Adrenal gland (tissue), 12 donors: ENCODE results near the gene TJP3. TPM values are rescaled to one million over a fixed set of nuclear protein-coding genes. Genes with fewer than 3 reads are reported as not detected.
A peak's percentile ranks its signal among the peaks of the same experiment; 100 is the strongest.

Source experiments
- DNase-seq, 7 donors: peaks; one replicate each; pipeline ENCODE4 v3.0.0-alpha.2; 2019 to 2020
- H3K27ac ChIP-seq, 5 donors: fragments of 200-600 bp; sonication (generic) in 4 of 5; 1 replicate in 3 of 5; 2 replicates in 2 of 5; pipeline versions ENCODE4 v1.5.1 to v1.8.0; 2016 to 2020; ENCODE audit warnings: mild to moderate bottlenecking in 1 of 5
- H3K27me3 ChIP-seq: fragments of 200-600 bp; 2 replicates; pipeline ENCODE4 v1.8.0; 2021
- H3K36me3 ChIP-seq, 2 donors: fragments of 200-600 bp; replicated peaks in 1 of 2; 1 replicate in 1 of 2; 2 replicates in 1 of 2; pipeline versions ENCODE4 v1.5.1 to v1.8.0; 2018 to 2022
- H3K4me1 ChIP-seq, 2 donors: fragments of 200-600 bp; replicated peaks in 1 of 2; 1 replicate in 1 of 2; 2 replicates in 1 of 2; pipeline versions ENCODE4 v1.5.1 to v1.8.0; 2018 to 2021
- H3K4me3 ChIP-seq, 4 donors: fragments of 200-600 bp; sonication (generic) in 3 of 4; one replicate each; pipeline ENCODE4 v1.5.1; 2016 to 2018
- H3K9me3 ChIP-seq, 3 donors: fragments of 200-600 bp; sonication (generic) in 1 of 3; replicated peaks in 1 of 3; 1 replicate in 2 of 3; 2 replicates in 1 of 3; pipeline versions ENCODE4 v1.5.1 to v1.8.0; 2016 to 2021
- CTCF ChIP-seq, 6 experiments: fragments of 450-650 bp in 4 of 6; fragments of 200-600 bp in 2 of 6; sonication (generic) in 1 of 6; IDR thresholded peaks; 1 replicate in 5 of 6; 2 replicates in 1 of 6; pipeline versions ENCODE4 v1.5.1 to v1.8.0; 2016 to 2021; ENCODE audit warnings: antibody characterized with exemption in 6 of 6, mild to moderate bottlenecking in 2 of 6, moderate library complexity in 1 of 6
- POLR2A ChIP-seq, 2 donors: fragments of 450-650 bp; IDR thresholded peaks; one replicate each; pipeline ENCODE4 v1.6.1; 2017; ENCODE audit warnings: antibody characterized with exemption in 2 of 2, mild to moderate bottlenecking in 2 of 2, moderate library complexity in 1 of 2
- WGBS, 4 donors: extraction: QIAGEN DNeasy Blood & Tissue Kit in 2 of 4; methylation state at CpG; one replicate each; pipeline versions ENCODE4 v1.1.5 to v1.1.7; 2013 to 2017; 5-methylcytosine and 5-hydroxymethylcytosine counted together
- intact Hi-C, 2 donors: fragments of 100-400 bp; cut with DNase I; formaldehyde crosslinking; loops; one replicate each; pipeline versions ENCODE4 v1.14.1 to v1.15.0; 2022 to 2023
- polyA plus RNA-seq, 3 donors: library from polyadenylated mRNA; stranded (reverse); fragments of 200-250 nt in 2 of 3; fragments of 350-450 nt in 1 of 3; fragmentation: Illumina TruSeq in 1 of 3; extraction: RNeasy Lipid Tissue Mini Kit (QIAGEN cat#74804) in 1 of 3; gene quantifications; one replicate each; pipeline ENCODE4 v1.2.3, GENCODE V29; 2013 to 2014
- total RNA-seq, 9 donors: library from RNA; depleted of rRNA in 4 of 9; stranded (reverse); fragments of >200 nt in 4 of 9; fragments of 120-200 nt in 1 of 9; fragmentation: NEBNext Ultra II Directional in 1 of 9; extraction: Animal tissue kit (Norgen Biotek cat#: 25700) in 1 of 9; gene quantifications; one replicate each; pipeline versions ENCODE4 v1.1.0 to v1.2.4, GENCODE V29; 2013 to 2023
- donor health status: healthy with polysubstance abuse.
- donor health status: Bipolar disorder and iron deficiency.
- donor health status: DM: yes; HTN: yes; CAD: no.
- donor health status: DM: no; HTN: no; CAD: no.
- donor health status: DM: no; HTN: no; CAD: no.
- donor health status: DM: yes; HTN: yes; CAD: no.

TJP3 gene
- total and polyA plus RNA-seq, 12 donors, result 0.07 to 2.5 (median 0.24) TPM; not detected in 6

- TF ChIP-seq CTCF (IDR thresholded peaks at IDR 0.05) (no peak), POLR2A (IDR thresholded peaks at IDR 0.05) (no peak)
- H3K36me3 ChIP-seq, result no peaks in the 10 kb centered on the region
- 100% methylated on average over 2 of the region's 2 CpGs for WGBS, 4 donors
- H3K9me3 ChIP-seq, result peaks cover 0 to 17% (median 0%) of the 10 kb centered on the region in 3 donors
- no peak for DNase-seq
- intact Hi-C loops, result no loop called here
- peaks cover 13% of the 10 kb centered on the region for H3K27me3 ChIP-seq
- H3K4me3 ChIP-seq, result no peak overlapping the region
- no peak overlapping the region for H3K27ac ChIP-seq
- no peaks in the 10 kb centered on the region for H3K4me1 ChIP-seq
These were observed 73.4 kb downstream of the TJP3 start for GRCh38 chr19:3781603-3782002.

GRCh38 chr19:3782330-3782729 lies 74.1 kb downstream of the TJP3 start:
- no peaks in the 10 kb centered on the region for H3K4me1 ChIP-seq
- peaks cover 15% of the 10 kb centered on the region for H3K27me3 ChIP-seq
- H3K4me3 ChIP-seq, result no peak overlapping the region
- no peak for DNase-seq
- intact Hi-C loops, result no loop called here
- TF ChIP-seq CTCF (IDR thresholded peaks at IDR 0.05) (no peak), POLR2A (IDR thresholded peaks at IDR 0.05) (no peak)
- no peak overlapping the region for H3K27ac ChIP-seq
- no peaks in the 10 kb centered on the region for H3K36me3 ChIP-seq
- 87 to 96% (median 94%) methylated on average over 1 of the region's 1 CpG for WGBS, 4 donors
- H3K9me3 ChIP-seq, result peaks cover 0 to 17% (median 0%) of the 10 kb centered on the region in 3 donors

GRCh38 chr19:3782903-3783302 lies 74.7 kb downstream of the TJP3 start:
- TF ChIP-seq POLR2A (IDR thresholded peaks at IDR 0.05) (no peak), CTCF (IDR thresholded peaks at IDR 0.05) (no peak)
- no peak overlapping the region for H3K4me3 ChIP-seq
- peaks cover 0 to 17% (median 0%) of the 10 kb centered on the region in 3 donors for H3K9me3 ChIP-seq
- peaks cover 15% of the 10 kb centered on the region for H3K27me3 ChIP-seq
- H3K4me1 ChIP-seq, result no peaks in the 10 kb centered on the region
- no peaks in the 10 kb centered on the region for H3K36me3 ChIP-seq
- no peak overlapping the region for H3K27ac ChIP-seq
- no peak for DNase-seq
- 85 to 94% (median 87%) methylated on average over 11 to 13 of the region's 13 CpGs for WGBS, 4 donors
- intact Hi-C loops, result no loop called here

- H3K27me3 ChIP-seq, result peaks cover 15% of the 10 kb centered on the region
- TF ChIP-seq CTCF (IDR thresholded peaks at IDR 0.05), result peak in 2 of 6 experiments; percentile 12 to 21
- no peak for TF ChIP-seq POLR2A (IDR thresholded peaks at IDR 0.05)
- H3K9me3 ChIP-seq, result peaks cover 0 to 17% (median 0%) of the 10 kb centered on the region in 3 donors
- H3K36me3 ChIP-seq, result no peaks in the 10 kb centered on the region
- DNase-seq, result no peak
- intact Hi-C loops, result no loop called here
- no peak overlapping the region for H3K4me3 ChIP-seq
- H3K4me1 ChIP-seq, result no peaks in the 10 kb centered on the region
- WGBS, 4 donors, result 58 to 77% (median 72%) methylated on average over 10 to 49 of the region's 49 CpGs
- no peak overlapping the region for H3K27ac ChIP-seq
These were observed 75.7 kb downstream of the TJP3 start for GRCh38 chr19:3783660-3784584.
